22Rv1 (cell line): ENCODE measurements around the gene SPDYE11.
"Not testable (repeated sequence)": the region's sequence is repeated elsewhere in the genome, so short reads cannot be mapped to it uniquely, and the experiment has no call there.

Experiments used
- ZFX ChIP-seq: fragments of 450-650 bp; IDR thresholded peaks from 2 replicates; pipeline ENCODE4 v1.6.1; 2017; ENCODE audit warnings: antibody characterized with exemption, borderline replicate concordance
- TF ChIP-seq, protein P1 (sequence below): fragments of 450-650 bp; IDR thresholded peaks from 2 replicates; pipeline ENCODE4 v1.5.1; 2017; ENCODE audit warnings: mild to moderate bottlenecking

DNA sequence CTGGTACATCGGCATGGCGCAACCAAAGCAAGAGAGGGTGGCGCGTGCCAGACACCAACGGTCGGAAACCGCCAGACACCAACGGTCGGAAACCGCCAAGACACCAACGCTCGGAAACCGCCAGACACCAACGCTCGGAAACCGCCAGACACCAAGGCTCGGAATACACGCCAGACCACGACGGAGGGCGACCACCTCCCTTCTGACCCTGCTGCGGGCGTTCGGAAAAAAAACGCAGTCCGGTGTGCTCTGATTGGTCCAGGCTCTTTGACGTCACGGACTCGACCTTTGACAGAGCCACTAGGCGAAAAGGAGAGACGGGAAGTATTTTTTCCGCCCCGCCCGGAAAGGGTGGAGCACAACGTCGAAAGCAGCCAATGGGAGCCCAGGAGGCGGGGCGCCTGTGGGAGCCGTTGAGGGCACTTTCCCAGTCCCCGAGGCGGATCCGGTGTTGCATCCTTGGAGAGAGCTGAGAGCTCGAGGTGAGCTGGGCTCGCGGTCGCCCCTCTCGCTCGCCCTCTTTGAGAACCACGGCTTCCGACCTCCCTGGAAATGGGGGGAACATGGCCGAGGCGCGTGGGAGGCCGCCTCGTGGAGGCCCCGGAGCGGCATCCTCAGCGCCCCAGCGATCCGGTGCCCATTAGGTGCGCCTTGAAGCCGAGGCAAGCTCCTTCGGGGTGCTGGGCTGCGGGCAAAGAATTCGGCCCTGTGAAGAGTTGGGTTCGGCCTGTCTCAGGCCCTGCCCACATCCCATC is 51.8 kb downstream of the SPDYE11 start:
- TF ChIP-seq, protein P1, sequence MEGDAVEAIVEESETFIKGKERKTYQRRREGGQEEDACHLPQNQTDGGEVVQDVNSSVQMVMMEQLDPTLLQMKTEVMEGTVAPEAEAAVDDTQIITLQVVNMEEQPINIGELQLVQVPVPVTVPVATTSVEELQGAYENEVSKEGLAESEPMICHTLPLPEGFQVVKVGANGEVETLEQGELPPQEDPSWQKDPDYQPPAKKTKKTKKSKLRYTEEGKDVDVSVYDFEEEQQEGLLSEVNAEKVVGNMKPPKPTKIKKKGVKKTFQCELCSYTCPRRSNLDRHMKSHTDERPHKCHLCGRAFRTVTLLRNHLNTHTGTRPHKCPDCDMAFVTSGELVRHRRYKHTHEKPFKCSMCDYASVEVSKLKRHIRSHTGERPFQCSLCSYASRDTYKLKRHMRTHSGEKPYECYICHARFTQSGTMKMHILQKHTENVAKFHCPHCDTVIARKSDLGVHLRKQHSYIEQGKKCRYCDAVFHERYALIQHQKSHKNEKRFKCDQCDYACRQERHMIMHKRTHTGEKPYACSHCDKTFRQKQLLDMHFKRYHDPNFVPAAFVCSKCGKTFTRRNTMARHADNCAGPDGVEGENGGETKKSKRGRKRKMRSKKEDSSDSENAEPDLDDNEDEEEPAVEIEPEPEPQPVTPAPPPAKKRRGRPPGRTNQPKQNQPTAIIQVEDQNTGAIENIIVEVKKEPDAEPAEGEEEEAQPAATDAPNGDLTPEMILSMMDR = not testable (repeated sequence)
- not testable (repeated sequence) for TF ChIP-seq ZFX
